Measurements from ENCODE around the gene GAL3ST2.

DNA sequence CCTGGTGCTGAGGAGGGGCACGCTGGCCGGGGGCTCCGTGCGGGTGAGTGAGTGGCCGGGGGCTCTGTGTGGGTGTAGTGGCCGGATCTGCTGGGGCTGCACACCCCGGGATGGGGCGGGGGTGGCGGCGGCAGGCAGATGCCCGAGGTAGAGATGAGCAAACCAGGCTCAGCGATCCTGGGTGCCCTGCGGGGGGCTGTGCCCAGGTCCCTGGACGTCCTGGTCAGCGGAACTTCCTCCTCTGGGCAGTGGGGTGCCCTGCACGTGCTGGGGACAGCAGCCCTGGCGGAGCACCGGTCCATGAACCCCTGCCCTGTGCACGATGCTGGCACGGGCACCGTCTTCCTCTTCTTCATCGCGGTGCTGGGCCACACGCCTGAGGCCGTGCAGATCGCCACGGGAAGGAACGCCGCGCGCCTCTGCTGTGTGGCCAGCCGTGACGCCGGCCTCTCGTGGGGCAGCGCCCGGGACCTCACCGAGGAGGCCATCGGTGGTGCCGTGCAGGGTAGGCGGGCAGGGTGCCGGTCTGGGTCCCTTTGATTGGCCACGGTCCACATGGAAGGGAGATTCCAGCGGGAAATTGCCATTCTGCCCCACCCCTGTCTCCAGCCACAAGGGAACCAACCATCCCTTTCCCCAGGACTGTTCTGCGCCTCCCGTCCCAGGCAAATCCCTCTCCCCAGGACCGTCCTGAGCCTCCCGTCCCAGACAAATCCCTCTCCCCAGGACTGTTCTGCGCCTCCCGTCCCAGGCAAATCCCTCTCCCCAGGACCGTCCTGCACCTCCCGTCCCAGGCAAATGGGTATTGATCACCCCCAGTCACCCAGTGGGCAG, 38.2 kb downstream of the GAL3ST2 start:
- TF ChIP-seq, protein P1, sequence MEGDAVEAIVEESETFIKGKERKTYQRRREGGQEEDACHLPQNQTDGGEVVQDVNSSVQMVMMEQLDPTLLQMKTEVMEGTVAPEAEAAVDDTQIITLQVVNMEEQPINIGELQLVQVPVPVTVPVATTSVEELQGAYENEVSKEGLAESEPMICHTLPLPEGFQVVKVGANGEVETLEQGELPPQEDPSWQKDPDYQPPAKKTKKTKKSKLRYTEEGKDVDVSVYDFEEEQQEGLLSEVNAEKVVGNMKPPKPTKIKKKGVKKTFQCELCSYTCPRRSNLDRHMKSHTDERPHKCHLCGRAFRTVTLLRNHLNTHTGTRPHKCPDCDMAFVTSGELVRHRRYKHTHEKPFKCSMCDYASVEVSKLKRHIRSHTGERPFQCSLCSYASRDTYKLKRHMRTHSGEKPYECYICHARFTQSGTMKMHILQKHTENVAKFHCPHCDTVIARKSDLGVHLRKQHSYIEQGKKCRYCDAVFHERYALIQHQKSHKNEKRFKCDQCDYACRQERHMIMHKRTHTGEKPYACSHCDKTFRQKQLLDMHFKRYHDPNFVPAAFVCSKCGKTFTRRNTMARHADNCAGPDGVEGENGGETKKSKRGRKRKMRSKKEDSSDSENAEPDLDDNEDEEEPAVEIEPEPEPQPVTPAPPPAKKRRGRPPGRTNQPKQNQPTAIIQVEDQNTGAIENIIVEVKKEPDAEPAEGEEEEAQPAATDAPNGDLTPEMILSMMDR (conservative IDR thresholded peaks at IDR 0.05; ENCODE audit: low read depth, low read length): no peak
- no peak for TF ChIP-seq EZH2phosphoT487 (IDR thresholded peaks at IDR 0.05; ENCODE audit: borderline replicate concordance, low read length)
- no peak for TF ChIP-seq EZH2 (IDR thresholded peaks at IDR 0.05; ENCODE audit: low read length, unreplicated experiment)

Measured in PC-3 (cell line).